Lung (tissue), 12 donors: ENCODE results near the gene HNRNPU. TPM values are rescaled to one million over a fixed set of nuclear protein-coding genes. Genes with fewer than 3 reads are reported as not detected.

Experiments used
- ATAC-seq: fragments of 200-7000 bp; cut with Tn5 transposase; one replicate; pipeline ENCODE4 v1.9.1; 2020; ENCODE audit warnings: moderate number of reproducible peaks; ENCODE audit not compliant: insufficient read depth, low FRiP score
- DNase-seq, 3 donors: peaks; one replicate each; pipeline ENCODE4 v3.0.0-alpha.2; 2013 to 2017
- H3K27ac ChIP-seq, 2 donors: one replicate each; pipeline ENCODE4 v1.5.1; 2013; ENCODE audit warnings: mild to moderate bottlenecking in 2 of 2, moderate library complexity in 2 of 2, control low read depth in 1 of 2, inconsistent platforms in 1 of 2, low read depth in 1 of 2, low read length in 1 of 2
- H3K27me3 ChIP-seq, 3 donors: one replicate each; pipeline ENCODE4 v1.5.1; 2013; ENCODE audit warnings: low read length in 2 of 3; ENCODE audit not compliant: control insufficient read depth in 3 of 3, insufficient read depth in 3 of 3
- H3K36me3 ChIP-seq, 4 donors: one replicate each; pipeline ENCODE4 v1.5.1; 2013; ENCODE audit warnings: low read length in 4 of 4, mild to moderate bottlenecking in 1 of 4, moderate library complexity in 1 of 4; ENCODE audit not compliant: control insufficient read depth in 4 of 4, insufficient read depth in 4 of 4
- H3K4me1 ChIP-seq, 5 donors: one replicate each; pipeline ENCODE4 v1.5.1; 2013; ENCODE audit warnings: low read length in 5 of 5, mild to moderate bottlenecking in 2 of 5, moderate library complexity in 1 of 5; ENCODE audit not compliant: control insufficient read depth in 5 of 5, insufficient read depth in 5 of 5
- H3K4me3 ChIP-seq: one replicate; pipeline ENCODE4 v1.5.1; 2013; ENCODE audit warnings: mild to moderate bottlenecking, control low read depth, moderate library complexity
- H3K9ac ChIP-seq, 2 donors: one replicate each; pipeline ENCODE4 v1.5.1; 2013; ENCODE audit warnings: low read length in 2 of 2, control low read depth in 1 of 2; ENCODE audit not compliant: insufficient read depth in 1 of 2
- H3K9me3 ChIP-seq, 4 donors: one replicate each; pipeline ENCODE4 v1.5.1; 2013; ENCODE audit warnings: low read length in 3 of 4, mild to moderate bottlenecking in 1 of 4, moderate library complexity in 1 of 4; ENCODE audit not compliant: control insufficient read depth in 4 of 4, insufficient read depth in 3 of 4
- WGBS, 2 donors: extraction: QIAGEN DNeasy Blood & Tissue Kit; methylation state at CpG; one replicate each; pipeline ENCODE4 v1.1.7; 2013; 5-methylcytosine and 5-hydroxymethylcytosine counted together
- polyA plus RNA-seq, 2 donors: library from polyadenylated mRNA; stranded (reverse); fragments of 200-250 nt; gene quantifications; one replicate each; pipeline ENCODE4 v1.2.1, GENCODE V29; 2013
- total RNA-seq, 2 donors: library from RNA; depleted of rRNA in 1 of 2; stranded (reverse); fragments of >200 nt in 1 of 2; gene quantifications; one replicate each; pipeline ENCODE4 v1.2.1, GENCODE V29; 2014 to 2021
- TF ChIP-seq, protein P1 (sequence below): IDR thresholded peaks from 2 replicates; pipeline ENCODE4 v1.5.1; 2012; ENCODE audit warnings: mild to moderate bottlenecking; ENCODE audit errors: control extremely low read depth, extremely low read depth
- donor health status: control.
- donor health status: control.
- donor health status: Bipolar disorder and iron deficiency.
- donor health status: healthy.
- donor health status: DM: yes; HTN: yes; CAD: no.

HNRNPU gene
- total and polyA plus RNA-seq, 4 donors: 133 to 611 (median 206) TPM

- TF ChIP-seq, protein P1, sequence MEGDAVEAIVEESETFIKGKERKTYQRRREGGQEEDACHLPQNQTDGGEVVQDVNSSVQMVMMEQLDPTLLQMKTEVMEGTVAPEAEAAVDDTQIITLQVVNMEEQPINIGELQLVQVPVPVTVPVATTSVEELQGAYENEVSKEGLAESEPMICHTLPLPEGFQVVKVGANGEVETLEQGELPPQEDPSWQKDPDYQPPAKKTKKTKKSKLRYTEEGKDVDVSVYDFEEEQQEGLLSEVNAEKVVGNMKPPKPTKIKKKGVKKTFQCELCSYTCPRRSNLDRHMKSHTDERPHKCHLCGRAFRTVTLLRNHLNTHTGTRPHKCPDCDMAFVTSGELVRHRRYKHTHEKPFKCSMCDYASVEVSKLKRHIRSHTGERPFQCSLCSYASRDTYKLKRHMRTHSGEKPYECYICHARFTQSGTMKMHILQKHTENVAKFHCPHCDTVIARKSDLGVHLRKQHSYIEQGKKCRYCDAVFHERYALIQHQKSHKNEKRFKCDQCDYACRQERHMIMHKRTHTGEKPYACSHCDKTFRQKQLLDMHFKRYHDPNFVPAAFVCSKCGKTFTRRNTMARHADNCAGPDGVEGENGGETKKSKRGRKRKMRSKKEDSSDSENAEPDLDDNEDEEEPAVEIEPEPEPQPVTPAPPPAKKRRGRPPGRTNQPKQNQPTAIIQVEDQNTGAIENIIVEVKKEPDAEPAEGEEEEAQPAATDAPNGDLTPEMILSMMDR: no peak
- Histone ChIP-seq H3K36me3 (no peaks in the 10 kb centered on the region), H3K4me1 (no peaks in the 10 kb centered on the region), H3K9ac (no peak overlapping the region), H3K27ac (no peak overlapping the region), H3K4me3 (no peak overlapping the region), H3K27me3 (no peaks in the 10 kb centered on the region), H3K9me3 (peaks cover 0 to 2% (median 0%) of the 10 kb centered on the region in 4 donors)
- ATAC-seq (no peak), DNase-seq (no peak)
- WGBS, 2 donors: 76 to 77% methylated on average over 6 of the region's 6 CpGs
Measured at GRCh38 chr1:244901400-244902015, 37.2 kb upstream of the HNRNPU start.

DNA sequence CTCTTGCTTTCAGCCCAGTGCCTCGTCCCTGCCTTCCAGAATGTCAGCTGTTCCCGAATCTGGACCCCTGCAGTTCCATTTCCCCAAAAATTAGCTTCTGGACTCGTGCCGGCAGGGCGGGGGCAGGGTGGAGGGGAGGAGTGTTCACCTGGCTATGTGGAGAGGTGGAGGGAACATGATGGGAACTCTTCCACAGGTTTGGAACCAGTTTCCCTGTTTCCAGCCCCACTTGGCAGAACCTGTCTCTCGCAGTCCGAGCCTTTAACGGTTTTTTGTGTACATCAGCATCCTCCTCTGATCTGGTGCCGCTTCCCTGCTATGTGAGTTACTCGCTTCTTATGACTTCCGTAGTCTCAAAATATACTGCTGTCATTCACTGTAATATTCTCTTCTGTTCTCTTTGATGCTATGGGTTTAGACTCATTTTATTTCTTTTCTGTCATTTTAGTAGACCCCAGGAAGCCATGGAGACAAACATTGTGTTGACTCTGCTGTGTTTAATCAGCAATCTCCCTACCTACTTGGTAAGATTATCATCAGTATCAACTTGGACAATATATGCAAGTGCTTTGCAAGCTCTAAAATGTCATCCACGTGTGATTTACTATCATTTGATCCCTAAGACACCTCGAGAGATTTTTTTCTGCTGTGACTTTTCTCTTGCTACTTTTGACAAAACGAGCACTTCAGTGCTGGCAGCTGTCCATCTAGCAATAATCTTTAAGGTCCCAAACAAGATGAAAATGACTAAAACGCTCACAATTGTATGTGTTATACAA is 33.3 kb upstream of the HNRNPU start:
- TF ChIP-seq, protein P1: no peak
- Histone ChIP-seq H3K27ac (no peak overlapping the region), H3K4me3 (no peak overlapping the region), H3K27me3 (no peaks in the 10 kb centered on the region), H3K9ac (no peak overlapping the region), H3K9me3 (no peaks in the 10 kb centered on the region), H3K4me1 (no peaks in the 10 kb centered on the region), H3K36me3 (no peaks in the 10 kb centered on the region)
- DNase-seq (no peak), ATAC-seq (no peak)
- 80 to 87% methylated on average over 15 of the region's 15 CpGs for WGBS, 2 donors

- H3K36me3 ChIP-seq: no peaks in the 10 kb centered on the region
- H3K27me3 ChIP-seq: no peaks in the 10 kb centered on the region
- WGBS, 2 donors: 65 to 83% methylated on average over 3 of the region's 3 CpGs
- ATAC-seq: no peak
- TF ChIP-seq, protein P1: no peak
- DNase-seq: no peak
- no peaks in the 10 kb centered on the region for H3K4me1 ChIP-seq
- no peak overlapping the region for H3K4me3 ChIP-seq
- no peak overlapping the region for H3K9ac ChIP-seq
- no peak overlapping the region for H3K27ac ChIP-seq
- H3K9me3 ChIP-seq: no peaks in the 10 kb centered on the region
Measured at GRCh38 chr1:244896550-244896949, 32.2 kb upstream of the HNRNPU start.
